Caco-2 (cell line): ENCODE data around the gene PPP1R37. TPM values are rescaled to one million over a fixed set of nuclear protein-coding genes. Genes with fewer than 3 reads are reported as not detected.

ENCODE experiments used
- BruUV-seq: library from RNA; stranded (reverse); fragments of 400-500 nt; replicated peaks from 2 replicates; lab custom pipeline; 2021; lab: Mats Ljungman, UMichigan
- CTCF ChIA-PET: fragments of 300-600 bp; sonication (Branson Sonifier 250); formaldehyde crosslinking; loops from one replicate; lab custom pipeline; 2022; ENCODE audit warnings: antibody characterized with exemption; lab: Charles Lee
- POLR2A ChIA-PET: fragments of 300-600 bp; sonication (Branson Sonifier 250); formaldehyde crosslinking; loops from one replicate; lab custom pipeline; 2022; ENCODE audit warnings: antibody characterized with exemption; lab: Charles Lee
- DNase-seq, 2 experiments: peaks; one replicate each; pipeline versions ENCODE4 v3.0.0 to v3.0.0-alpha.2; 2020 to 2022
- H3K27me3 ChIP-seq: replicated peaks from 2 replicates; pipeline ENCODE4 v1.6.0; 2011; ENCODE audit warnings: low read length; ENCODE audit not compliant: control insufficient read depth, insufficient read depth
- H3K36me3 ChIP-seq: 2 replicates; pipeline ENCODE4 v1.5.1; 2011; ENCODE audit warnings: low read length; ENCODE audit not compliant: control insufficient read depth, insufficient read depth
- H3K4me1 ChIP-seq: fragments of 250-450 bp; sonication (Bioruptor Pico); 2 replicates; pipeline ENCODE4 v1.5.1; 2020; ENCODE audit warnings: mild to moderate bottlenecking
- H3K4me3 ChIP-seq: 2 replicates; pipeline ENCODE4 v1.5.1; 2011; ENCODE audit warnings: low read depth, mild to moderate bottlenecking, control low read depth, low read length
- H3K9me3 ChIP-seq: fragments of 250-450 bp; sonication (Bioruptor Pico); 2 replicates; pipeline ENCODE4 v1.5.1; 2020; ENCODE audit warnings: mild to moderate bottlenecking, moderate library complexity
- H3K27ac Mint-ChIP-seq: one replicate; pipeline ENCODE4 v1.8.0; 2022; ENCODE audit warnings: mixed read lengths; ENCODE audit not compliant: unreplicated experiment
- H3K27me3 Mint-ChIP-seq: one replicate; pipeline ENCODE4 v1.8.0; 2022; ENCODE audit warnings: mixed read lengths; ENCODE audit not compliant: insufficient read depth, unreplicated experiment
- H3K36me3 Mint-ChIP-seq: one replicate; pipeline ENCODE4 v1.8.0; 2022; ENCODE audit warnings: mild to moderate bottlenecking, mixed read lengths; ENCODE audit not compliant: insufficient read depth, unreplicated experiment
- H3K4me1 Mint-ChIP-seq: one replicate; pipeline ENCODE4 v1.8.0; 2022; ENCODE audit warnings: low read depth, mixed read lengths; ENCODE audit not compliant: unreplicated experiment
- H3K4me3 Mint-ChIP-seq: one replicate; pipeline ENCODE4 v1.8.0; 2022; ENCODE audit warnings: mild to moderate bottlenecking, moderate library complexity, mixed read lengths; ENCODE audit not compliant: unreplicated experiment
- H3K9me3 Mint-ChIP-seq: one replicate; pipeline ENCODE4 v1.8.0; 2022; ENCODE audit warnings: mixed read lengths; ENCODE audit not compliant: unreplicated experiment
- CTCF ChIP-seq, 2 experiments: fragments of 200-600 bp in 1 of 2; IDR thresholded peaks; 1 replicate in 1 of 2; 2 replicates in 1 of 2; pipeline versions ENCODE4 v1.5.1 to v1.8.0; 2011 to 2022; ENCODE audit warnings: antibody characterized with exemption in 1 of 2, control low read depth in 1 of 2, inconsistent platforms in 1 of 2, low read depth in 1 of 2, low read length in 1 of 2, mild to moderate bottlenecking in 1 of 2, moderate library complexity in 1 of 2; ENCODE audit not compliant: insufficient read depth in 1 of 2, severe bottlenecking in 1 of 2, unreplicated experiment in 1 of 2
- intact Hi-C: fragments of 100-400 bp; cut with micrococcal nuclease; formaldehyde crosslinking; loops from one replicate; pipeline ENCODE4 v1.10.0; 2022; ENCODE audit not compliant: unreplicated experiment
- total RNA-seq: library from RNA; stranded (reverse); gene quantifications from 2 replicates; pipeline ENCODE4 v1.2.3, GENCODE V29; 2022

Gene PPP1R37
- total RNA-seq, 1 experiment from 2014 or later, result 42.1 TPM

GRCh38 chr19:45123440-45123850 is 30.5 kb downstream of the PPP1R37 start:
- no TSS peak for BruUV-seq
- peaks cover 26% of the 10 kb centered on the region for H3K36me3 Mint-ChIP-seq
- peaks cover 12% of the 10 kb centered on the region for H3K4me1 ChIP-seq
- intact Hi-C loops, result no loop called here
- H3K36me3 ChIP-seq, result no peaks in the 10 kb centered on the region
- ChIA-PET POLR2A (no interaction called here), CTCF (no interaction called here)
- no peak overlapping the region for H3K4me3 ChIP-seq
- no peaks in the 10 kb centered on the region for H3K27me3 Mint-ChIP-seq
- H3K27ac Mint-ChIP-seq, result no peak overlapping the region
- H3K4me3 Mint-ChIP-seq, result no peak overlapping the region
- H3K9me3 Mint-ChIP-seq, result no peaks in the 10 kb centered on the region
- peak; percentile 62 to 66 for DNase-seq
- TF ChIP-seq CTCF (IDR thresholded peaks at IDR 0.05; ENCODE audit: insufficient read depth in 1 of 2, low read depth in 1 of 2, low read length in 1 of 2, severe bottlenecking in 1 of 2, unreplicated experiment in 1 of 2), result no peak
- H3K4me1 Mint-ChIP-seq, result peaks cover 34% of the 10 kb centered on the region
- H3K27me3 ChIP-seq, result no peaks in the 10 kb centered on the region
- H3K9me3 ChIP-seq, result no peaks in the 10 kb centered on the region

DNA sequence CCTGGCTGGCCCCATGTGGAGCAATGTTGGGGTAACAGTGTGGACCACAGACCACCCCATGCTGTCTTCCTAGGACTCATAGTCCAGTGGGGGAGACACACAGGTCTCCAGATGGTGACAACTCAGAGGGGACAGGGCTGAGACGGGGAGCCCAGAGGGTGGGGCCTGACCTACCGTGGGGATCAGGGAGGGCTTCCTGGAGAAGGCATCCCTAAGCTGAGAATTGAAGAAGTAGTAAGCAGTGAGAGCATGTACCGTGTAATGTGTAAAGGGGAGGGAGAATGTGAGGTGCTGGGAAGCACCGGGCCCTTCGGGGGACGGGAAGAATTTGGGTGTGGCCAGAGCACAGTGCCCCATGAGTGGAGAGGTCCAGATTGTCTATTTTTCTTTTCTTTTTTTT is 31.0 kb downstream of the PPP1R37 start:
- Histone ChIP-seq H3K9me3 (no peaks in the 10 kb centered on the region), H3K4me3 (no peak overlapping the region), H3K27me3 (no peaks in the 10 kb centered on the region), H3K36me3 (no peaks in the 10 kb centered on the region), H3K4me1 (peaks cover 12% of the 10 kb centered on the region)
- no peak for TF ChIP-seq CTCF (IDR thresholded peaks at IDR 0.05; ENCODE audit: insufficient read depth in 1 of 2, low read depth in 1 of 2, low read length in 1 of 2, severe bottlenecking in 1 of 2, unreplicated experiment in 1 of 2)
- POLR2A ChIA-PET, result no interaction called here
- intact Hi-C loops, result loop anchor here (2.0 kb wide), 1 partner anchor 13 kb away; no protein-coding TSS in a partner anchor
- no peaks in the 10 kb centered on the region for H3K9me3 Mint-ChIP-seq
- H3K4me3 Mint-ChIP-seq, result no peak overlapping the region
- CTCF ChIA-PET, result no interaction called here
- no peaks in the 10 kb centered on the region for H3K27me3 Mint-ChIP-seq
- peaks cover 34% of the 10 kb centered on the region for H3K4me1 Mint-ChIP-seq
- H3K36me3 Mint-ChIP-seq, result peaks cover 26% of the 10 kb centered on the region
- DNase-seq, result no peak
- BruUV-seq, result no TSS peak
- H3K27ac Mint-ChIP-seq, result peak overlapping the region; percentile 23

DNA sequence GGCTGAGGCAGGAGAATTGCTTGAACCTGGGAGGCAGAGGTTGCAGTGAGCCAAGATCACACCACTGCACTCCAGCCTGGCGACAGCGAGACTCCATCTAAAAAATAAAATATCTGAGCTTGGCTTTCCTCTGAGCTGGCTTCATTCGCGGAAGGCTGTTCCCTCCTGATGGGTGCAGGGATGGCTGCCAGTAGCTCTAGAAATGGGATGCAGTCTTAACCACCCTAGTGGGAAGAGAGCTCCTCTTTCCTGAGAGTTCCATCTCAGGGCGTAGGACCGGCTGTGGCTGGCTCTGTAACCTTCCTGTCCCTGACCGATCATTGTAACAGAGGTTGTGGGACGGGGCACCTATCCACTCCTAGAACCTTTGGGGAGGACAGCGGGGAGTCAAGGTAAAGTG is 32.4 kb downstream of the PPP1R37 start:
- peaks cover 26% of the 10 kb centered on the region for H3K36me3 Mint-ChIP-seq
- DNase-seq, result no peak
- H3K4me3 Mint-ChIP-seq, result no peak overlapping the region
- Histone ChIP-seq H3K4me1 (peaks cover 12% of the 10 kb centered on the region), H3K4me3 (no peak overlapping the region), H3K27me3 (no peaks in the 10 kb centered on the region), H3K36me3 (no peaks in the 10 kb centered on the region), H3K9me3 (no peaks in the 10 kb centered on the region)
- intact Hi-C loops, result loop anchor here (2.0 to 5.0 kb wide), 2 partner anchors 15 to 33 kb away; partner anchors contain the start of gene PPP1R37
- CTCF ChIA-PET, result interaction anchor here (0.6 to 1.0 kb wide), 2 partner anchors 29 to 94 kb away, joined by 3 to 4 read pairs; no protein-coding TSS in a partner anchor
- TF ChIP-seq CTCF (IDR thresholded peaks at IDR 0.05; ENCODE audit: insufficient read depth in 1 of 2, low read depth in 1 of 2, low read length in 1 of 2, severe bottlenecking in 1 of 2, unreplicated experiment in 1 of 2), result no peak
- peaks cover 34% of the 10 kb centered on the region for H3K4me1 Mint-ChIP-seq
- BruUV-seq, result no TSS peak
- peak overlapping the region; percentile 17 for H3K27ac Mint-ChIP-seq
- no peaks in the 10 kb centered on the region for H3K9me3 Mint-ChIP-seq
- H3K27me3 Mint-ChIP-seq, result no peaks in the 10 kb centered on the region
- POLR2A ChIA-PET, result no interaction called here
